ENCODE data around the gene ANXA1. TPM values are rescaled to one million over a fixed set of nuclear protein-coding genes. Genes with fewer than 3 reads are reported as not detected.

ANXA1 gene
- total RNA-seq, 1 donor from 2014 or later: 1.1 TPM

DNA sequence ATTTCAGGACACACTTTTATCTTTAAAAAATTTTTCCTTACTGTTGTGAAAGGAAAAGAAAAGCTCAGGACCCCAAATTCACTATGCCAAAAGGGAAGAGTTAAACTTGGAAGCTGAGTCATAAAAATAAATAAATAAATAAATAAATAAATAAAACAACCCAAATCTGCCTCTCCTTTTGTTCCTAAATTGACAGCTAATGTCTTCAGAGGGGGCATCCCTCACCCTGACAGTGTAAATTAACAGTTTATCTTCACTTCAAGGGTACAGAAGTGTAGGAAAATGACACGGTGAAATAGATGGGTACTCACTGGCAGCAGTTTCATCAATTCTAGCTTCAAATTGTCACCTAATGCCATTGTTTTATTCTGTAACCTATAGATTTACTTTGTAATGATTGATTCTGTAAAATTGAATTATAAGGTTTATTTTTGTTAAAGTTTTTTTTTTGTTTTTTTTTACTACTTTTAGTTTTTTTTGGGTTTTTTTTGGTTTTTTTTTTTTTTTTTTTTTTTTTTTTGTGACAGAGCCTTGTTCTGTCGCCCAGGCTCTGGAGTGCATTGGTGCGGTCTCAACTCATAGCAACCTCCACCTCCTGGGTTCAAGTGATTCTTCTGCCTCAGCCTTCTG is 18.5 kb upstream of the ANXA1 start:
- H3K36me3 Mint-ChIP-seq (ENCODE audit: insufficient read depth): no peaks in the 10 kb centered on the region
- H3K4me1 Mint-ChIP-seq (ENCODE audit: low read depth): peaks cover 8% of the 10 kb centered on the region
- TF ChIP-seq, protein P1, sequence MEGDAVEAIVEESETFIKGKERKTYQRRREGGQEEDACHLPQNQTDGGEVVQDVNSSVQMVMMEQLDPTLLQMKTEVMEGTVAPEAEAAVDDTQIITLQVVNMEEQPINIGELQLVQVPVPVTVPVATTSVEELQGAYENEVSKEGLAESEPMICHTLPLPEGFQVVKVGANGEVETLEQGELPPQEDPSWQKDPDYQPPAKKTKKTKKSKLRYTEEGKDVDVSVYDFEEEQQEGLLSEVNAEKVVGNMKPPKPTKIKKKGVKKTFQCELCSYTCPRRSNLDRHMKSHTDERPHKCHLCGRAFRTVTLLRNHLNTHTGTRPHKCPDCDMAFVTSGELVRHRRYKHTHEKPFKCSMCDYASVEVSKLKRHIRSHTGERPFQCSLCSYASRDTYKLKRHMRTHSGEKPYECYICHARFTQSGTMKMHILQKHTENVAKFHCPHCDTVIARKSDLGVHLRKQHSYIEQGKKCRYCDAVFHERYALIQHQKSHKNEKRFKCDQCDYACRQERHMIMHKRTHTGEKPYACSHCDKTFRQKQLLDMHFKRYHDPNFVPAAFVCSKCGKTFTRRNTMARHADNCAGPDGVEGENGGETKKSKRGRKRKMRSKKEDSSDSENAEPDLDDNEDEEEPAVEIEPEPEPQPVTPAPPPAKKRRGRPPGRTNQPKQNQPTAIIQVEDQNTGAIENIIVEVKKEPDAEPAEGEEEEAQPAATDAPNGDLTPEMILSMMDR (IDR thresholded peaks at IDR 0.05; ENCODE audit: unreplicated experiment): no peak
- no peak overlapping the region for H3K4me3 Mint-ChIP-seq (ENCODE audit: low read depth)
- peaks cover 71% of the 10 kb centered on the region for H3K27me3 Mint-ChIP-seq
- no peaks in the 10 kb centered on the region for H3K9me3 Mint-ChIP-seq (ENCODE audit: low read depth)
- DNase-seq (ENCODE audit: low spot score, unreplicated experiment): no peak
- H3K27ac Mint-ChIP-seq: no peak overlapping the region

GRCh38 chr9:73133921-73134407 is 17.7 kb upstream of the ANXA1 start:
- Mint-ChIP-seq H3K4me3 (ENCODE audit: low read depth) (no peak overlapping the region), H3K27me3 (peaks cover 70% of the 10 kb centered on the region), H3K36me3 (ENCODE audit: insufficient read depth) (no peaks in the 10 kb centered on the region), H3K4me1 (ENCODE audit: low read depth) (peaks cover 8% of the 10 kb centered on the region), H3K9me3 (ENCODE audit: low read depth) (no peaks in the 10 kb centered on the region), H3K27ac (no peak overlapping the region)
- DNase-seq (ENCODE audit: low spot score, unreplicated experiment): no peak
- TF ChIP-seq, protein P1 (IDR thresholded peaks at IDR 0.05; ENCODE audit: unreplicated experiment): no peak

DNA sequence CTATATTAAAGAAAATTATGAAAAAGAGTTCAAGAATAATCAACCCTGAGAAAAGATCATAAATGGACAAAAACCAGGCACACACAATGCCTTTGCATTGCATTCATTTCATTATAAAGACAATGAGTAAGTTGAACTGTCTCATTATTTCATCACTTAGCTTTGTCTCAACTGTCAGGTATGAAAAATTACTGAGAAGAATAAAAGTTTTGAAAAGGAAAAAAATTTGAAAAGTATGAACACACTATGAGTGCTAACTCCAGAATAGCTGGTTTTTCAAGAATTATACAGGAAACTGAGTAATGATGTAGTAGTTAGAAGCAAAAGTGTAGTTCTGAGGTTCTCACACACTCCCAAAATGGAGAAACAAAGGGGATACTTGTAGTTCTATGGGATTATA is 16.3 kb upstream of the ANXA1 start:
- Mint-ChIP-seq H3K4me1 (ENCODE audit: low read depth) (peaks cover 8% of the 10 kb centered on the region), H3K27ac (no peak overlapping the region), H3K27me3 (peaks cover 70% of the 10 kb centered on the region), H3K9me3 (ENCODE audit: low read depth) (no peaks in the 10 kb centered on the region), H3K4me3 (ENCODE audit: low read depth) (no peak overlapping the region), H3K36me3 (ENCODE audit: insufficient read depth) (no peaks in the 10 kb centered on the region)
- no peak for DNase-seq (ENCODE audit: low spot score, unreplicated experiment)
- TF ChIP-seq, protein P1 (IDR thresholded peaks at IDR 0.05; ENCODE audit: unreplicated experiment): no peak

DNA sequence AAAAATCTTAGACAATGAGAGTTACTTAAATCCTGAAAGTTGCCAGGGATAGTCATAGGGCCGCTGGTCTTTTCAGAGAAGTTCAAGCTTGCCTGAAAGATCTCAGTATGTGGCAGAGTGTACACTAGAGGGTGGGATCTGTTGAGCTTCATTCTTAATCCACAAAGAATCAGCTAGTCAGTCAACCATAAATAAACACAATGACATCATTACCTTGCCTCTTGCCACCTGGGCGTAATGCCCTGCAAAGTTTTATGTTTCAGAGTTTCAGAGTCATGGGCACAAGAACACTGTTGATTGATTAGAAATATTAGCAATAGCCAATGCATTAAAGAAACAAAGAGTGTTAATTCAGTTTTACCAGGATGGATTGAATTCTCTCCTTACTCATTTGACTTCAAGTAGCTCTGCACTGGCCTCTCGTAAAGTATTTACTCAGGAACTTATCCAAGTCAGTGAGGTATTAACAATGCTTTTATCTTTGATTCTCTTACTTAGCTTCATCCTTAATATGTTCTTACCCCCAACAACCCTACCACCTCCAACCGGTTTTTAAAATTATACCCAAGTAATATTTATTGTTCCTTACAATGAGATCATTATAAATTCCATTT is 14.3 kb upstream of the ANXA1 start:
- Mint-ChIP-seq H3K4me3 (ENCODE audit: low read depth) (no peak overlapping the region), H3K9me3 (ENCODE audit: low read depth) (peaks cover 7% of the 10 kb centered on the region), H3K36me3 (ENCODE audit: insufficient read depth) (no peaks in the 10 kb centered on the region), H3K4me1 (ENCODE audit: low read depth) (peaks cover 8% of the 10 kb centered on the region), H3K27me3 (peaks cover 73% of the 10 kb centered on the region), H3K27ac (no peak overlapping the region)
- TF ChIP-seq, protein P1 (IDR thresholded peaks at IDR 0.05; ENCODE audit: unreplicated experiment): no peak
- no peak for DNase-seq (ENCODE audit: low spot score, unreplicated experiment)

GRCh38 chr9:73137914-73138313 is 13.8 kb upstream of the ANXA1 start:
- H3K4me3 Mint-ChIP-seq (ENCODE audit: low read depth): no peak overlapping the region
- peaks cover 8% of the 10 kb centered on the region for H3K4me1 Mint-ChIP-seq (ENCODE audit: low read depth)
- H3K27ac Mint-ChIP-seq: no peak overlapping the region
- H3K36me3 Mint-ChIP-seq (ENCODE audit: insufficient read depth): no peaks in the 10 kb centered on the region
- H3K27me3 Mint-ChIP-seq: peaks cover 72% of the 10 kb centered on the region
- DNase-seq (ENCODE audit: low spot score, unreplicated experiment): no peak
- peaks cover 7% of the 10 kb centered on the region for H3K9me3 Mint-ChIP-seq (ENCODE audit: low read depth)
- TF ChIP-seq, protein P1 (IDR thresholded peaks at IDR 0.05; ENCODE audit: unreplicated experiment): no peak
